Smooth muscle cell (in vitro differentiated cells): ENCODE results near the gene DTNA. TPM values are rescaled to one million over a fixed set of nuclear protein-coding genes. Genes with fewer than 3 reads are reported as not detected.

Experiments used
- DNase-seq: peaks from one replicate; lab custom pipeline; 2025; ENCODE audit not compliant: unreplicated experiment; lab: John Stamatoyannopoulos, UW
- H2AFZ ChIP-seq: fragments of 200-600 bp; sonication (generic); 2 replicates; pipeline ENCODE4 v1.6.0; 2016; ENCODE audit warnings: antibody characterized with exemption, low read depth, mild to moderate bottlenecking
- H3F3A ChIP-seq: fragments of 200-600 bp; sonication (generic); 2 replicates; pipeline ENCODE4 v1.6.0; 2017; ENCODE audit warnings: antibody characterized with exemption, low read depth
- H3K27ac ChIP-seq: fragments of 200-600 bp; sonication (generic); 2 replicates; pipeline ENCODE4 v1.5.1; 2016; ENCODE audit warnings: low read depth, mild to moderate bottlenecking
- H3K27me3 ChIP-seq: fragments of 200-600 bp; sonication (generic); 2 replicates; pipeline ENCODE4 v1.6.1; 2016; ENCODE audit warnings: low read depth, mild to moderate bottlenecking
- H3K36me3 ChIP-seq: fragments of 200-600 bp; sonication (generic); 2 replicates; pipeline ENCODE4 v1.5.1; 2016; ENCODE audit warnings: low read depth
- H3K4me1 ChIP-seq: fragments of 200-600 bp; sonication (generic); 2 replicates; pipeline ENCODE4 v1.5.1; 2016; ENCODE audit warnings: low read depth
- H3K4me2 ChIP-seq: fragments of 200-600 bp; sonication (generic); 2 replicates; pipeline ENCODE4 v1.6.0; 2016; ENCODE audit warnings: mild to moderate bottlenecking
- H3K4me3 ChIP-seq: fragments of 200-600 bp; sonication (generic); 2 replicates; pipeline ENCODE4 v1.5.1; 2016; ENCODE audit warnings: mild to moderate bottlenecking
- H3K79me2 ChIP-seq: fragments of 200-600 bp; sonication (generic); 2 replicates; pipeline ENCODE4 v1.6.0; 2016; ENCODE audit warnings: low read depth, mild to moderate bottlenecking
- H3K9ac ChIP-seq: fragments of 200-600 bp; sonication (generic); 2 replicates; pipeline ENCODE4 v1.6.0; 2016; ENCODE audit warnings: low read depth
- H3K9me3 ChIP-seq: fragments of 200-600 bp; sonication (generic); replicated peaks from 2 replicates; pipeline ENCODE4 v1.5.1; 2016; ENCODE audit warnings: low read depth
- H4K20me1 ChIP-seq: fragments of 200-600 bp; sonication (generic); 2 replicates; pipeline ENCODE4 v1.6.0; 2016; ENCODE audit warnings: low read depth
- WGBS: methylation state at CpG from one replicate; pipeline ENCODE4 v1.1.7; 2016; ENCODE audit warnings: low lambda C conversion rate; 5-methylcytosine and 5-hydroxymethylcytosine counted together
- polyA plus RNA-seq: library from polyadenylated mRNA; unstranded; fragments of >200 nt; fragmentation: Nextera tagmentation; extraction: Ambion mirVana; gene quantifications from 2 replicates; pipeline ENCODE4 v1.2.1, GENCODE V29; 2016
- total RNA-seq: library from RNA; depleted of rRNA; stranded (reverse); fragments of >200 nt; gene quantifications from 2 replicates; pipeline ENCODE4 v1.2.3, GENCODE V29; 2014
- TF ChIP-seq, protein P1 (sequence below): fragments of 200-600 bp; sonication (generic); IDR thresholded peaks from 2 replicates; pipeline ENCODE4 v1.5.1; 2017; ENCODE audit warnings: borderline replicate concordance, mild to moderate bottlenecking, antibody characterized with exemption; ENCODE audit not compliant: insufficient read depth, poor library complexity, severe bottlenecking

The DTNA gene
- total and polyA plus RNA-seq, 2 experiments from 2014 or later: 3.0 to 3.1 TPM

GRCh38 chr18:34794348-34794747, 84.2 kb downstream of the DTNA start:
- Histone ChIP-seq H2AFZ (no peak overlapping the region), H3K9me3 (no peaks in the 10 kb centered on the region), H3K79me2 (no peaks in the 10 kb centered on the region), H3K4me1 (peaks cover 8% of the 10 kb centered on the region), H3F3A (no peaks in the 10 kb centered on the region), H3K36me3 (no peaks in the 10 kb centered on the region), H3K4me2 (no peak overlapping the region), H4K20me1 (no peaks in the 10 kb centered on the region), H3K9ac (no peak overlapping the region), H3K27ac (no peak overlapping the region), H3K27me3 (no peaks in the 10 kb centered on the region), H3K4me3 (no peak overlapping the region)
- WGBS: 81% methylated on average over 3 of the region's 3 CpGs
- DNase-seq: no peak
- TF ChIP-seq, protein P1, sequence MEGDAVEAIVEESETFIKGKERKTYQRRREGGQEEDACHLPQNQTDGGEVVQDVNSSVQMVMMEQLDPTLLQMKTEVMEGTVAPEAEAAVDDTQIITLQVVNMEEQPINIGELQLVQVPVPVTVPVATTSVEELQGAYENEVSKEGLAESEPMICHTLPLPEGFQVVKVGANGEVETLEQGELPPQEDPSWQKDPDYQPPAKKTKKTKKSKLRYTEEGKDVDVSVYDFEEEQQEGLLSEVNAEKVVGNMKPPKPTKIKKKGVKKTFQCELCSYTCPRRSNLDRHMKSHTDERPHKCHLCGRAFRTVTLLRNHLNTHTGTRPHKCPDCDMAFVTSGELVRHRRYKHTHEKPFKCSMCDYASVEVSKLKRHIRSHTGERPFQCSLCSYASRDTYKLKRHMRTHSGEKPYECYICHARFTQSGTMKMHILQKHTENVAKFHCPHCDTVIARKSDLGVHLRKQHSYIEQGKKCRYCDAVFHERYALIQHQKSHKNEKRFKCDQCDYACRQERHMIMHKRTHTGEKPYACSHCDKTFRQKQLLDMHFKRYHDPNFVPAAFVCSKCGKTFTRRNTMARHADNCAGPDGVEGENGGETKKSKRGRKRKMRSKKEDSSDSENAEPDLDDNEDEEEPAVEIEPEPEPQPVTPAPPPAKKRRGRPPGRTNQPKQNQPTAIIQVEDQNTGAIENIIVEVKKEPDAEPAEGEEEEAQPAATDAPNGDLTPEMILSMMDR: no peak

DNA sequence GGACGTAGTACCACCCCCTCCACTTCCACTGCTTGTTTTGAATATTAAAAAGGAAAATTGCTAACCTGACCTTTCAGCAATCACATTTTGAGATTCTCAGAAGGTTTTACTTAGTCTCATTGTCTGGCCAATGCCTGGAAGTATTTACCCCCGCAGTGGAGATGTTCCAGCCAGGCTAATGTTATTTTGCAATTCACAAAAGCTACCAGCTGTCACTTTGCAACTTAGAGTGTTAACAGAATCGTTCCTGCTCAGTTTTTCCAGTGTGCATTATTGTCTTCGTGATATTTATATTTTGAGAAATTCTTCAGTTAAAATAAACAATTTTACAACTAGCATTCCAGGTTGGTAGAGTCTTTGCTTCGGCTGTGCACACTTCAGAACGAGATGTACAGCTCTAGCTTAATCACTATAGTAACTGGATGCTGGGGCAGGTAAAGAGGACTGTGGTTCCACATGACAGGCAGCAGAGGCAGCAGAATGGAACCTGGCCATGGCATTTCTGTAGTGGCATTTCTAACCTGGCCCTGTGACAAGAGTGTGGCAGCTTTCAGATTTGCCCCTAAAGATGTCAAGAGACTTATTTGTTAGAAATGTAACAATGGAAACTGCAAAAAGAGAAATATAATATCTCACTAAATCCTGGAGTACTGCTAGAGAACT, 85.1 kb downstream of the DTNA start:
- Histone ChIP-seq H4K20me1 (no peaks in the 10 kb centered on the region), H3K9ac (no peak overlapping the region)
- WGBS: 86% methylated on average over 6 of the region's 6 CpGs

DNA sequence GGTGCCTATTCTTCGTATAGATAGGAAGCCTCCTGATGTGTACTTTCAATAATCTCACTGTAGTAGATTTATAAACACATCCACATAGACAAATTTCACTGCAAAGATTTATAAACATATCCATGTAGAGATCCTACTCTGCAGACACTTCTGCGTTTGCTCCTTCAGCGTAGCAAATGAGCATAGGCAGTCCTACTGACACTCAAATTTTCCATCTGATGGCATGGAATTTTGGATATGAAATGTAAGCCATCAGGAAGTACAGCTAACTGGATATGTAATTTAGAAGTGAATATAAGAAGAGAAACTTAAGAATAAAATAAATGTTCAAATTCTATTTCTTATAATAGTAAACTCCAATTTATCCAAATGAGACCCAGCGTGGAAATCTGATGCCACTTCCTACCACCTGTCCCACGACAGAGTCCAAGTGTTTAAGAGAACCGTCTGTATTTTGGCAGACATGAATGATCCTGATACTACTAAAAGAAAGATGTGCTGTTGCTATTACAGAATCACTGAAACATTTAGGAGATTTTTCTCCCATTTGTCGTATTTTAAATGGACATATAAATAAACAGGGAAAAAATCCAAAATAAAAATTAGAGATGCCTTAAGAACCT, 86.0 kb downstream of the DTNA start:
- H3F3A ChIP-seq: no peaks in the 10 kb centered on the region
- no peaks in the 10 kb centered on the region for H3K79me2 ChIP-seq
- no peak overlapping the region for H3K4me2 ChIP-seq
- no peak for DNase-seq
- no peak overlapping the region for H3K4me3 ChIP-seq
- TF ChIP-seq, protein P1: no peak
- no peaks in the 10 kb centered on the region for H4K20me1 ChIP-seq
- H3K27ac ChIP-seq: no peak overlapping the region
- H3K9me3 ChIP-seq: no peaks in the 10 kb centered on the region
- H2AFZ ChIP-seq: no peak overlapping the region
- no peaks in the 10 kb centered on the region for H3K36me3 ChIP-seq
- no peak overlapping the region for H3K9ac ChIP-seq
- peaks cover 8% of the 10 kb centered on the region for H3K4me1 ChIP-seq
- no peaks in the 10 kb centered on the region for H3K27me3 ChIP-seq
- WGBS: 87% methylated on average over 7 of the region's 7 CpGs

More for the DNA sequence above, 85.1 kb downstream of the DTNA start:
- Histone ChIP-seq H3K9me3 (no peaks in the 10 kb centered on the region), H3K79me2 (no peaks in the 10 kb centered on the region), H3K27ac (no peak overlapping the region), H3F3A (no peaks in the 10 kb centered on the region), H3K4me1 (peaks cover 8% of the 10 kb centered on the region), H3K4me3 (no peak overlapping the region), H3K27me3 (no peaks in the 10 kb centered on the region), H3K4me2 (no peak overlapping the region), H3K36me3 (no peaks in the 10 kb centered on the region), H2AFZ (no peak overlapping the region)
- TF ChIP-seq, protein P1: no peak
- no peak for DNase-seq
